Stimulated activated CD4-positive, alpha-beta T cell treated with anti-CD3 and anti-CD28 coated beads, Interleukin-1b, Interleukin-23, amount 100 ng/mL, for 48 hours (primary cell): ENCODE data around the gene KRTAP10-7.
"Not testable (repeated sequence)": the region's sequence is repeated elsewhere in the genome, so short reads cannot be mapped to it uniquely, and the experiment has no call there.

ENCODE experiments used
- DNase-seq: peaks from one replicate; pipeline ENCODE4 v3.0.0-alpha.2; 2020

KRTAP10-7 gene

GRCh38 chr21:44637018-44637850 lies 36.8 kb downstream of the KRTAP10-7 start, which contains the start of gene KRTAP10-10:
Gene KRTAP10-10 (plus strand): TSS chr21:44637356. CDS start chr21:44637418, 62 bp downstream.
- DNase-seq, result no peak

GRCh38 chr21:44637851-44638348 lies 37.5 kb downstream of the KRTAP10-7 start:
- DNase-seq, result not testable (repeated sequence)

- not testable (repeated sequence) for DNase-seq
Measured at GRCh38 chr21:44638506-44639330, 38.3 kb downstream of the KRTAP10-7 start.

GRCh38 chr21:44639331-44639655 lies 38.9 kb downstream of the KRTAP10-7 start:
- no peak for DNase-seq

- no peak for DNase-seq
Measured at GRCh38 chr21:44640761-44641160, 40.4 kb downstream of the KRTAP10-7 start.

GRCh38 chr21:44643741-44644310 lies 43.4 kb downstream of the KRTAP10-7 start:
- no peak for DNase-seq

GRCh38 chr21:44644878-44645277 lies 44.5 kb downstream of the KRTAP10-7 start:
- no peak for DNase-seq

GRCh38 chr21:44646366-44647221 lies 46.2 kb downstream of the KRTAP10-7 start, which contains the start of gene KRTAP10-11:
Gene KRTAP10-11 (plus strand): TSS chr21:44646414. CDS start chr21:44646459, 45 bp downstream.
- DNase-seq, result not testable (repeated sequence)

GRCh38 chr21:44647222-44647552 lies 46.8 kb downstream of the KRTAP10-7 start:
- no peak for DNase-seq

- no peak for DNase-seq
Measured at GRCh38 chr21:44648557-44649311, 48.3 kb downstream of the KRTAP10-7 start.

GRCh38 chr21:44649521-44650100 lies 49.2 kb downstream of the KRTAP10-7 start:
- DNase-seq, result no peak

- DNase-seq, result no peak
Measured at GRCh38 chr21:44650265-44650972, 50.0 kb downstream of the KRTAP10-7 start.

GRCh38 chr21:44650973-44651675 lies 50.7 kb downstream of the KRTAP10-7 start:
- no peak for DNase-seq
